Hepatocyte (in vitro differentiated cells): ENCODE results near the gene TAPBPL. TPM values are rescaled to one million over a fixed set of nuclear protein-coding genes. Genes with fewer than 3 reads are reported as not detected.

Source experiments
- DNase-seq: peaks from one replicate; pipeline ENCODE4 v3.0.0-alpha.2; 2016; ENCODE audit warnings: low spot score
- H2AFZ ChIP-seq: fragments of 200-600 bp; sonication (generic); 2 replicates; pipeline ENCODE4 v1.6.0; 2016; ENCODE audit warnings: antibody characterized with exemption, mild to moderate bottlenecking
- H3K27ac ChIP-seq: fragments of 200-600 bp; sonication (generic); 2 replicates; pipeline ENCODE4 v1.5.1; 2016; ENCODE audit warnings: mild to moderate bottlenecking
- H3K27me3 ChIP-seq: fragments of 200-600 bp; sonication (generic); 2 replicates; pipeline ENCODE4 v1.6.1; 2016
- H3K36me3 ChIP-seq: fragments of 200-600 bp; sonication (generic); replicated peaks from 2 replicates; pipeline ENCODE4 v1.5.1; 2016; ENCODE audit warnings: low read depth; ENCODE audit not compliant: insufficient read depth
- H3K4me1 ChIP-seq: fragments of 200-600 bp; sonication (generic); 2 replicates; pipeline ENCODE4 v1.5.1; 2016; ENCODE audit warnings: mild to moderate bottlenecking, moderate library complexity; ENCODE audit not compliant: insufficient read depth
- H3K4me2 ChIP-seq: fragments of 200-600 bp; sonication (generic); 2 replicates; pipeline ENCODE4 v1.6.0; 2016
- H3K4me3 ChIP-seq: fragments of 200-600 bp; sonication (generic); 2 replicates; pipeline ENCODE4 v1.5.1; 2016; ENCODE audit warnings: mild to moderate bottlenecking
- H3K79me2 ChIP-seq: fragments of 200-600 bp; sonication (generic); 2 replicates; pipeline ENCODE4 v1.6.0; 2017; ENCODE audit warnings: mild to moderate bottlenecking
- H3K9me2 ChIP-seq: fragments of 200-600 bp; sonication (generic); replicated peaks from 2 replicates; pipeline ENCODE4 v1.6.0; 2017; ENCODE audit warnings: mild to moderate bottlenecking; ENCODE audit not compliant: insufficient read depth
- H3K9me3 ChIP-seq: fragments of 200-600 bp; sonication (generic); 2 replicates; pipeline ENCODE4 v1.5.1; 2016; ENCODE audit warnings: low read depth, mild to moderate bottlenecking
- H4K20me1 ChIP-seq: fragments of 200-600 bp; sonication (generic); 2 replicates; pipeline ENCODE4 v1.6.0; 2016; ENCODE audit warnings: mild to moderate bottlenecking; ENCODE audit not compliant: insufficient read depth, poor library complexity, severe bottlenecking
- EZH2 ChIP-seq: fragments of 200-600 bp; sonication (generic); IDR thresholded peaks from 2 replicates; pipeline ENCODE4 v1.6.1; 2016; ENCODE audit warnings: antibody characterized with exemption, mild to moderate bottlenecking, borderline replicate concordance
- EZH2phosphoT487 ChIP-seq: fragments of 200-600 bp; sonication (generic); IDR thresholded peaks from one replicate; pipeline ENCODE4 v1.6.1; 2018; ENCODE audit warnings: antibody characterized with exemption, mild to moderate bottlenecking, low read depth, moderate library complexity; ENCODE audit not compliant: unreplicated experiment, severe bottlenecking
- WGBS: methylation state at CpG from one replicate; pipeline ENCODE4 v1.1.6; 2016; ENCODE audit warnings: low lambda C conversion rate; ENCODE audit errors: missing lambda C conversion rate; 5-methylcytosine and 5-hydroxymethylcytosine counted together
- polyA plus RNA-seq: library from polyadenylated mRNA; unstranded; fragments of >200 nt; fragmentation: Nextera tagmentation; extraction: Ambion mirVana; gene quantifications from 2 replicates; pipeline ENCODE4 v1.2.1, GENCODE V29; 2016
- total RNA-seq: library from RNA; depleted of rRNA; stranded (reverse); fragments of >200 nt; gene quantifications from 2 replicates; pipeline ENCODE4 v1.2.3, GENCODE V29; 2014
- TF ChIP-seq, protein P1 (sequence below): fragments of 200-600 bp; sonication (generic); IDR thresholded peaks from 2 replicates; pipeline ENCODE4 v1.5.1; 2016; ENCODE audit warnings: antibody characterized with exemption, mild to moderate bottlenecking; ENCODE audit not compliant: poor library complexity

The TAPBPL gene
- total and polyA plus RNA-seq, 2 experiments from 2014 or later, result 8.2 to 9.7 TPM

DNA sequence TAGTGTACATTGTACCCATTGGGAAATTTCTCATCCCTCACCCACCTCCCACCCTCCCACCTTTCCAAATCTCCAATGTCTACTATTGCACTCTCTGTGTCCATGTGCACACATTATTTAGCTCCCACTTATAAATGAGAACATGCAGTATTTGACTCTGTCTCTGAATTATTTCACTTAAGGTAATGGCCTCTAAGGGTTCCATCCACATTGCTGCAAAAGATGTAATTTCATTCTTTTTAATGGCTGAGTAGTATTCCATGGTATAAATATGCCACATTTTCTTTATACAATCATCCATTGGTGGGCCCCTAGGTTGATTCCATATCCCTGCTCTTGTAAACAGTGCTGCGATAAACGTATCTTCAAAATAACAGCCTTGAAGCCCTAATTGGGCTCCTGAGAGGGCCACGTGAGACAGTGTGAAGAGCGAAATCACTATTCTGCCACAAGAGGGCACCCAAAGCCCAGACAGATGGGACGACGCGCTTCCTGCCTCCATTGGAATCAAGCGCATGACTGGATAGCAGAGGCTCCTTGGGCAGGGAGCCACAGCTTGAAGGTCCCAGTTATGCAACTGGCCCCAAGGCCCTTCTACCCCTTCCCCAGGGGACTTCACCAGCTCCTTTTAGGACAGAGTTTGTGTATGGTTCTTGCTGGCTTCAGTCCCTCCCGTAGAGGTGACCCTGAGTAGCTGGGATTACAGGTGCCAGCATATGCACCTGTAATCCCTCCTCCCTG, 28.4 kb upstream of the TAPBPL start:
- no peak overlapping the region for H3K4me2 ChIP-seq
- H3K27ac ChIP-seq, result no peak overlapping the region
- 14% methylated on average over 9 of the region's 9 CpGs for WGBS

DNA sequence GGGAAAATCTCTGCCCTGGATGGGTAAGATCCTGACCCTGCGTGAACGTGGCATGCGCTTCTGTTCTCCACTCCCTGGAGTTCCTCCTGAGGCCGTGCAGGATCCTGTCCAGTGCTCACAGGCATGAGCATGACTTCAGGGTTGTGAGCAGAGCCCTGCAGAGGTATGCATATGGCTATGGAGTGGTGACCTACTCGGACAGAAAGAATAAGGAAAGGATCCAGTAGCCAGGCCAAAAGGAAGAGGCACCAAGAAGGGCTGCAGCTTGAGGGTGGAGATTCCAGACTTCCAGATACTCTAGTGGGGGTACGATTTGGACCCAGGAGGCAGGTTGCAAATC, 27.9 kb upstream of the TAPBPL start:
- Histone ChIP-seq H2AFZ (no peak overlapping the region), H3K9me3 (no peaks in the 10 kb centered on the region), H3K27me3 (no peaks in the 10 kb centered on the region), H3K9me2 (no peaks in the 10 kb centered on the region), H3K4me2 (no peak overlapping the region), H4K20me1 (no peaks in the 10 kb centered on the region), H3K4me1 (peaks cover 4% of the 10 kb centered on the region), H3K36me3 (no peaks in the 10 kb centered on the region), H3K79me2 (no peaks in the 10 kb centered on the region), H3K4me3 (no peak overlapping the region), H3K27ac (no peak overlapping the region)
- no peak for DNase-seq
- 79% methylated on average over 6 of the region's 6 CpGs for WGBS
- no peak for TF ChIP-seq EZH2phosphoT487
- no peak for TF ChIP-seq EZH2
- TF ChIP-seq, protein P1, sequence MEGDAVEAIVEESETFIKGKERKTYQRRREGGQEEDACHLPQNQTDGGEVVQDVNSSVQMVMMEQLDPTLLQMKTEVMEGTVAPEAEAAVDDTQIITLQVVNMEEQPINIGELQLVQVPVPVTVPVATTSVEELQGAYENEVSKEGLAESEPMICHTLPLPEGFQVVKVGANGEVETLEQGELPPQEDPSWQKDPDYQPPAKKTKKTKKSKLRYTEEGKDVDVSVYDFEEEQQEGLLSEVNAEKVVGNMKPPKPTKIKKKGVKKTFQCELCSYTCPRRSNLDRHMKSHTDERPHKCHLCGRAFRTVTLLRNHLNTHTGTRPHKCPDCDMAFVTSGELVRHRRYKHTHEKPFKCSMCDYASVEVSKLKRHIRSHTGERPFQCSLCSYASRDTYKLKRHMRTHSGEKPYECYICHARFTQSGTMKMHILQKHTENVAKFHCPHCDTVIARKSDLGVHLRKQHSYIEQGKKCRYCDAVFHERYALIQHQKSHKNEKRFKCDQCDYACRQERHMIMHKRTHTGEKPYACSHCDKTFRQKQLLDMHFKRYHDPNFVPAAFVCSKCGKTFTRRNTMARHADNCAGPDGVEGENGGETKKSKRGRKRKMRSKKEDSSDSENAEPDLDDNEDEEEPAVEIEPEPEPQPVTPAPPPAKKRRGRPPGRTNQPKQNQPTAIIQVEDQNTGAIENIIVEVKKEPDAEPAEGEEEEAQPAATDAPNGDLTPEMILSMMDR, result no peak

More for the DNA sequence above, 28.4 kb upstream of the TAPBPL start:
- Histone ChIP-seq H2AFZ (no peak overlapping the region), H3K36me3 (no peaks in the 10 kb centered on the region), H4K20me1 (no peaks in the 10 kb centered on the region), H3K9me3 (no peaks in the 10 kb centered on the region), H3K79me2 (no peaks in the 10 kb centered on the region), H3K9me2 (no peaks in the 10 kb centered on the region), H3K4me1 (peaks cover 4% of the 10 kb centered on the region), H3K27me3 (no peaks in the 10 kb centered on the region), H3K4me3 (no peak overlapping the region)
- peak; percentile 93 for DNase-seq
- TF ChIP-seq EZH2phosphoT487 (no peak), EZH2 (no peak)
- TF ChIP-seq, protein P1, result peak; percentile 91

DNA sequence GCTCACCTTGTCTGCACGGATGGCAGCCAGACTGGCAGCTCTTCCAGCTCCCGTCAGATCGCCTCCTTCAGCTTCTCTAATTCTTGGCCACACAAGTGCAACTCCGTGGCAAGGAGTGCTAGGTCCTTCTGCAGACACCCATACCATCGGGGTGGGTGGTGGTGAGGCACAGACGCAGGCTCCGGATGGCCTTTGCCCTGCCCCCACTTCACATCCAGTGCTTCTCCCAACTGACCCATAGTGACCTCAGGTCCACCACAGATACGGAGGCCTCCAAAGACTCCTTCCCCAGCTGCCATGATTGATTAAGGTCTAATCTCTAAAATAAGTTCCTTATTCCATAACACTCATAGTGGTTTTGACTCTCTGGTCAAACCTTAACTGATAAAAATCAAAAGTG, 27.0 kb upstream of the TAPBPL start:
- H3K27me3 ChIP-seq, result no peaks in the 10 kb centered on the region
- H3K9me2 ChIP-seq, result no peaks in the 10 kb centered on the region
- WGBS, result 78% methylated on average over 8 of the region's 8 CpGs
- no peak overlapping the region for H3K4me3 ChIP-seq
- no peak for DNase-seq
- peaks cover 4% of the 10 kb centered on the region for H3K4me1 ChIP-seq
- no peaks in the 10 kb centered on the region for H3K79me2 ChIP-seq
- H4K20me1 ChIP-seq, result no peaks in the 10 kb centered on the region
- H2AFZ ChIP-seq, result no peak overlapping the region
- H3K4me2 ChIP-seq, result no peak overlapping the region
- TF ChIP-seq, protein P1, result no peak
- TF ChIP-seq EZH2, result no peak
- no peak for TF ChIP-seq EZH2phosphoT487
- no peaks in the 10 kb centered on the region for H3K36me3 ChIP-seq
- no peaks in the 10 kb centered on the region for H3K9me3 ChIP-seq
- H3K27ac ChIP-seq, result no peak overlapping the region
